Lower leg skin (tissue), 4 donors: ENCODE results near the gene ELOA. TPM values are rescaled to one million over a fixed set of nuclear protein-coding genes. Genes with fewer than 3 reads are reported as not detected.
"Not testable (repeated sequence)": the region's sequence is repeated elsewhere in the genome, so short reads cannot be mapped to it uniquely, and the experiment has no call there.

ENCODE experiments used
- DNase-seq, 2 donors: peaks; one replicate each; pipeline ENCODE4 v3.0.0-alpha.2; 2019; ENCODE audit warnings: low spot score in 2 of 2
- H3K4me3 ChIP-seq: fragments of 200-600 bp; sonication (generic); 2 replicates; pipeline ENCODE4 v1.5.1; 2017; ENCODE audit warnings: mild to moderate bottlenecking, low read depth; ENCODE audit not compliant: poor library complexity, severe bottlenecking
- CTCF ChIP-seq, 3 donors: fragments of 450-650 bp; IDR thresholded peaks; one replicate each; pipeline ENCODE4 v1.5.1; 2016; ENCODE audit warnings: antibody characterized with exemption in 3 of 3, mild to moderate bottlenecking in 3 of 3, moderate library complexity in 2 of 3
- POLR2A ChIP-seq, 2 donors: fragments of 450-650 bp; IDR thresholded peaks; one replicate each; pipeline ENCODE4 v1.6.1; 2016 to 2017; ENCODE audit warnings: antibody characterized with exemption in 2 of 2, mild to moderate bottlenecking in 1 of 2, moderate library complexity in 1 of 2
- WGBS, 2 donors: methylation state at CpG; one replicate each; pipeline ENCODE4 v1.1.5; 2018; 5-methylcytosine and 5-hydroxymethylcytosine counted together
- intact Hi-C: fragments of 100-400 bp; cut with DNase I; formaldehyde crosslinking; loops from one replicate; pipeline ENCODE4 v1.15.0; 2023; ENCODE audit warnings: low total_unique reads
- total RNA-seq, 4 donors: library from RNA; depleted of rRNA; stranded (reverse); fragments of >200 nt; gene quantifications; one replicate each; pipeline ENCODE4 v1.1.0, GENCODE V29; 2016

The ELOA gene
- total RNA-seq, 4 donors from 2014 or later, result 33.6 to 40.4 (median 39.9) TPM

- no peak overlapping the region for H3K4me3 ChIP-seq
- DNase-seq, result no peak
- intact Hi-C loops, result no loop called here
- TF ChIP-seq CTCF (IDR thresholded peaks at IDR 0.05), result no peak
- TF ChIP-seq POLR2A (IDR thresholded peaks at IDR 0.05), result no peak
- WGBS, 2 donors, result 53 to 76% methylated on average over 15 to 16 of the region's 21 CpGs
Observed at GRCh38 chr1:23793861-23794731, 50.8 kb downstream of the ELOA start.

GRCh38 chr1:23794732-23795182 lies 51.5 kb downstream of the ELOA start:
- H3K4me3 ChIP-seq, intact Hi-C loops, DNase-seq: not testable (repeated sequence)
- WGBS, 2 donors, result 75 to 79% methylated on average over 6 to 9 of the region's 9 CpGs

- no peak for DNase-seq
- intact Hi-C loops, result no loop called here
- TF ChIP-seq POLR2A (IDR thresholded peaks at IDR 0.05) (no peak), CTCF (IDR thresholded peaks at IDR 0.05) (no peak)
- 72 to 82% methylated on average over 6 to 16 of the region's 16 CpGs for WGBS, 2 donors
- no peak overlapping the region for H3K4me3 ChIP-seq
Observed at GRCh38 chr1:23795676-23796465, 52.6 kb downstream of the ELOA start.

GRCh38 chr1:23796466-23797271 lies 53.4 kb downstream of the ELOA start:
- WGBS, 2 donors, result 69 to 71% methylated on average over 16 to 17 of the region's 17 CpGs
- H3K4me3 ChIP-seq, result no peak overlapping the region
- DNase-seq, result no peak
- intact Hi-C loops, result no loop called here
- TF ChIP-seq POLR2A (IDR thresholded peaks at IDR 0.05) (no peak), CTCF (IDR thresholded peaks at IDR 0.05) (no peak)

GRCh38 chr1:23797478-23798448 lies 54.5 kb downstream of the ELOA start:
- TF ChIP-seq CTCF (IDR thresholded peaks at IDR 0.05) (no peak), POLR2A (IDR thresholded peaks at IDR 0.05) (no peak)
- 78 to 85% methylated on average over 20 of the region's 20 CpGs for WGBS, 2 donors
- no peak for DNase-seq
- no peak overlapping the region for H3K4me3 ChIP-seq
- intact Hi-C loops, result no loop called here
